Neural cell (in vitro differentiated cells): Measurements from ENCODE around the gene KHDRBS2.

ENCODE experiments used
- CTCF ChIP-seq: fragments of 450-650 bp; IDR thresholded peaks from 2 replicates; pipeline ENCODE4 v1.5.1; 2014; ENCODE audit warnings: antibody characterized with exemption, mild to moderate bottlenecking, moderate library complexity; ENCODE audit not compliant: poor library complexity, severe bottlenecking
- EP300 ChIP-seq: fragments of 450-650 bp; conservative IDR thresholded peaks from 2 replicates; pipeline ENCODE4 v1.6.1; 2014; ENCODE audit warnings: antibody characterized with exemption, mild to moderate bottlenecking, moderate library complexity; ENCODE audit not compliant: poor library complexity, severe bottlenecking
- EZH2 ChIP-seq: fragments of 200-600, 300-800 bp; shearing (Covaris generic), sonication (generic); IDR thresholded peaks from 2 replicates; pipeline ENCODE4 v1.6.1; 2014; ENCODE audit warnings: antibody characterized with exemption, low read length, borderline replicate concordance, mild to moderate bottlenecking; ENCODE audit not compliant: insufficient read depth, poor library complexity, severe bottlenecking
- MXI1 ChIP-seq: fragments of 450-650 bp; conservative IDR thresholded peaks from 2 replicates; pipeline ENCODE4 v1.6.1; 2014; ENCODE audit warnings: antibody characterized with exemption, mild to moderate bottlenecking; ENCODE audit not compliant: poor library complexity, severe bottlenecking
- POLR2AphosphoS5 ChIP-seq: IDR thresholded peaks from 2 replicates; pipeline ENCODE4 v1.6.1; 2012
- RAD21 ChIP-seq: fragments of 450-650 bp; conservative IDR thresholded peaks from 2 replicates; pipeline ENCODE4 v1.6.1; 2014; ENCODE audit warnings: antibody characterized with exemption, mild to moderate bottlenecking, moderate library complexity
- REST ChIP-seq: IDR thresholded peaks from 2 replicates; pipeline ENCODE4 v1.6.1; 2012; ENCODE audit warnings: borderline replicate concordance
- SMC3 ChIP-seq: fragments of 450-650 bp; conservative IDR thresholded peaks from 2 replicates; pipeline ENCODE4 v1.6.1; 2014; ENCODE audit warnings: antibody characterized with exemption, mild to moderate bottlenecking, moderate library complexity; ENCODE audit not compliant: poor library complexity
- TAF1 ChIP-seq: IDR thresholded peaks from 2 replicates; pipeline ENCODE4 v1.6.1; 2012; ENCODE audit warnings: low read depth

- TF ChIP-seq CTCF (no peak), EZH2 (no peak), REST (no peak), TAF1 (no peak), RAD21 (no peak), MXI1 (no peak), POLR2AphosphoS5 (no peak), EP300 (no peak), SMC3 (no peak)
These were observed 49.2 kb downstream of the KHDRBS2 start for GRCh38 chr6:62236784-62237183.
